Measurements from ENCODE around the gene KCNQ4. TPM values are rescaled to one million over a fixed set of nuclear protein-coding genes. Genes with fewer than 3 reads are reported as not detected.

Gene KCNQ4
- total RNA-seq, 3 donors from 2014 or later (not counting 1 experiment from before 2014, with no cell fraction given) = 0.14 to 0.45 (median 0.35) TPM

DNA sequence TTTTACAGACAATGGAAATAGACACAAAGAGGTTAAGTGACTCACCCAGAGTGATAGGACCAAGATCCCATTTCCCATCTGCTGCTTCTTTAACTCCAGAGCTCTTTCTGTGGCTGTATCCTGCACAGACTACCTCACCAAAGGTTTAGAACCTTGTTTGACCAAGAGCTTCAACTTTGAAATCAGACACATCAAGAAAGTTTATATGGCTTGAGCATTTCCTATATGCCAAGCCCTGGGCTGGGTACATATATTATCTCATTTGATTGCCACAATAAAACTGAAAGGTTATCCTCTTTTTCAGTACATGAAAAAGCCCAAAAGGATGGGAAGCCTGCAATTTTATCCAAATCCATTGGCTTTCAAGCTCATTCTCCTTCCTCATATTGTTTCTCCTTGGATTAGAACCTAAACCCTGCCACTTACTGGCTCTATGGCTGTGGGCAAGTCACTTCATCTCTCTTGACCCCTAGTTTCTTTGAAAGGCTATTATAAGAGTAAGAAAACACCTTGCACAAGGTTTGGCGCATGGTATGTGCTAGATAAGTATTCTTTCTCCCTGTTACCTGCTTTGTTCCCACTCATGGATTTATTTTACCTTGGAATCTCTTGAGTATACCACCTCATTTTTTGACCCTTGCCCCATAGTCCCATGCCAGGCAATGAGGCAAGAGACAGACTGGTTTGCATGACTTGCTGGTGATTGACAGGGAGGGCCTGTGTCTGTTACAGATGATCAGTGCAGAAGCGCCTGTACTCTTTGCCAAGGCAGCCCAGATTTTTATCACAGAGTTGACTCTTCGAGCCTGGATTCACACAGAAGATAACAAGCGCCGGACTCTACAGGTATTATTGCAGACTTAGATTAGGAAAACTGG, 34.5 kb upstream of the KCNQ4 start:
- Histone ChIP-seq H3K4me1 (ENCODE audit: control insufficient read depth, insufficient read depth, low read length) (no peaks in the 10 kb centered on the region), H3K27me3 (ENCODE audit: control insufficient read depth, insufficient read depth, low read length) (no peaks in the 10 kb centered on the region), H3K9me3 (ENCODE audit: control insufficient read depth, insufficient read depth, low read length) (no peaks in the 10 kb centered on the region), H3K27ac (ENCODE audit: low read length) (no peak overlapping the region), H3K36me3 (ENCODE audit: control insufficient read depth, insufficient read depth, low read length) (peaks cover 65% of the 10 kb centered on the region), H3K4me3 (ENCODE audit: low read length) (no peak overlapping the region)
- no peak for ATAC-seq
- peaks cover 30 to 34% of the 10 kb centered on the region in 2 donors for H3K4me1 Mint-ChIP-seq
- WGBS (ENCODE audit: insufficient coverage) = 94% methylated on average over 4 of the region's 5 CpGs
- no peak overlapping the region for H3K4me3 Mint-ChIP-seq
- H3K27ac Mint-ChIP-seq = no peak overlapping the region
- TF ChIP-seq, protein P1, sequence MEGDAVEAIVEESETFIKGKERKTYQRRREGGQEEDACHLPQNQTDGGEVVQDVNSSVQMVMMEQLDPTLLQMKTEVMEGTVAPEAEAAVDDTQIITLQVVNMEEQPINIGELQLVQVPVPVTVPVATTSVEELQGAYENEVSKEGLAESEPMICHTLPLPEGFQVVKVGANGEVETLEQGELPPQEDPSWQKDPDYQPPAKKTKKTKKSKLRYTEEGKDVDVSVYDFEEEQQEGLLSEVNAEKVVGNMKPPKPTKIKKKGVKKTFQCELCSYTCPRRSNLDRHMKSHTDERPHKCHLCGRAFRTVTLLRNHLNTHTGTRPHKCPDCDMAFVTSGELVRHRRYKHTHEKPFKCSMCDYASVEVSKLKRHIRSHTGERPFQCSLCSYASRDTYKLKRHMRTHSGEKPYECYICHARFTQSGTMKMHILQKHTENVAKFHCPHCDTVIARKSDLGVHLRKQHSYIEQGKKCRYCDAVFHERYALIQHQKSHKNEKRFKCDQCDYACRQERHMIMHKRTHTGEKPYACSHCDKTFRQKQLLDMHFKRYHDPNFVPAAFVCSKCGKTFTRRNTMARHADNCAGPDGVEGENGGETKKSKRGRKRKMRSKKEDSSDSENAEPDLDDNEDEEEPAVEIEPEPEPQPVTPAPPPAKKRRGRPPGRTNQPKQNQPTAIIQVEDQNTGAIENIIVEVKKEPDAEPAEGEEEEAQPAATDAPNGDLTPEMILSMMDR (IDR thresholded peaks at IDR 0.05) = no peak
- no peak for DNase-seq
- H3K9me3 Mint-ChIP-seq = no peaks in the 10 kb centered on the region
- intact Hi-C loops (cut with micrococcal nuclease) = no loop called here
- no peaks in the 10 kb centered on the region for H3K27me3 Mint-ChIP-seq (ENCODE audit: low read depth in 2 of 2)
- H3K36me3 Mint-ChIP-seq = peaks cover 21% of the 10 kb centered on the region

- ATAC-seq (no peak), DNase-seq (no peak)
- Mint-ChIP-seq H3K9me3 (no peaks in the 10 kb centered on the region), H3K27me3 (ENCODE audit: low read depth in 2 of 2) (no peaks in the 10 kb centered on the region), H3K4me3 (no peak overlapping the region), H3K27ac (peak overlapping the region in 1 of 2 donors; percentile 31), H3K4me1 (peaks cover 23 to 28% of the 10 kb centered on the region in 2 donors), H3K36me3 (peaks cover 26% of the 10 kb centered on the region)
- H3K4me1 ChIP-seq (ENCODE audit: control insufficient read depth, insufficient read depth, low read length) = no peaks in the 10 kb centered on the region
- 74% methylated on average over 2 of the region's 3 CpGs for WGBS (ENCODE audit: insufficient coverage)
- intact Hi-C loops (cut with micrococcal nuclease) = no loop called here
- no peak overlapping the region for H3K4me3 ChIP-seq (ENCODE audit: low read length)
- no peaks in the 10 kb centered on the region for H3K27me3 ChIP-seq (ENCODE audit: control insufficient read depth, insufficient read depth, low read length)
- H3K9me3 ChIP-seq (ENCODE audit: control insufficient read depth, insufficient read depth, low read length) = no peaks in the 10 kb centered on the region
- peaks cover 68% of the 10 kb centered on the region for H3K36me3 ChIP-seq (ENCODE audit: control insufficient read depth, insufficient read depth, low read length)
- TF ChIP-seq, protein P1 (IDR thresholded peaks at IDR 0.05) = no peak
- no peak overlapping the region for H3K27ac ChIP-seq (ENCODE audit: low read length)
Observed at GRCh38 chr1:40749817-40750216, 33.8 kb upstream of the KCNQ4 start.

DNA sequence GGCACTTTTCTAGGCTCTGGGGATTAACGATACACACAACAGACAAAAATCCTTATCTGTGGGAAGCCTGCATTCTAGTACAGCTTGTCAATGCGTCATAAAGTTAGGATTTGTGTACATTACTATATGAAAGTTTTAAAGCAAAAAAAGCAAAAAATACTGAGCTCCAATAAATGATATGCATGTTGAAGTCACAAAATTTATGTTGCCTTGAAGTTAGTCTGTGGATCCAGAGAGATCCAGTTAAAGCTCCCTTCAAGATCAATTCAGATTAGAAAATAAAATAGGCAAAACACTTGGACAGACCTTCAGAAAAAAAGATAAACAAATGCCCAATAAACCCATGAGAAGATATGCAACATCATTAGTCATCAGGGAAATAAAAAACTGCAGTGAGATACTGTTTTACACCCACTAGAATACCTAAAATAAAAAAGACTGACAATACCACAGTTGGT, 33.1 kb upstream of the KCNQ4 start:
- peak overlapping the region; percentile 31 to 33 for H3K27ac Mint-ChIP-seq
- H3K9me3 ChIP-seq (ENCODE audit: control insufficient read depth, insufficient read depth, low read length) = no peaks in the 10 kb centered on the region
- no peak overlapping the region for H3K27ac ChIP-seq (ENCODE audit: low read length)
- H3K4me3 ChIP-seq (ENCODE audit: low read length) = no peak overlapping the region
- H3K27me3 Mint-ChIP-seq (ENCODE audit: low read depth in 2 of 2) = no peaks in the 10 kb centered on the region
- peaks cover 71% of the 10 kb centered on the region for H3K36me3 ChIP-seq (ENCODE audit: control insufficient read depth, insufficient read depth, low read length)
- peaks cover 17 to 21% of the 10 kb centered on the region in 2 donors for H3K4me1 Mint-ChIP-seq
- H3K4me3 Mint-ChIP-seq = no peak overlapping the region
- no peaks in the 10 kb centered on the region for H3K9me3 Mint-ChIP-seq
- TF ChIP-seq, protein P1 (IDR thresholded peaks at IDR 0.05) = no peak
- DNase-seq (no peak), ATAC-seq (no peak)
- H3K4me1 ChIP-seq (ENCODE audit: control insufficient read depth, insufficient read depth, low read length) = no peaks in the 10 kb centered on the region
- no peaks in the 10 kb centered on the region for H3K27me3 ChIP-seq (ENCODE audit: control insufficient read depth, insufficient read depth, low read length)
- 93% methylated on average over 2 of the region's 2 CpGs for WGBS (ENCODE audit: insufficient coverage)
- intact Hi-C loops (cut with micrococcal nuclease) = no loop called here
- peaks cover 33% of the 10 kb centered on the region for H3K36me3 Mint-ChIP-seq

Data from natural killer cell (primary cell).